Heart left ventricle (tissue), 16 donors: ENCODE results near the gene PTTG1IP. TPM values are rescaled to one million over a fixed set of nuclear protein-coding genes. Genes with fewer than 3 reads are reported as not detected.
"Not testable (repeated sequence)": the region's sequence is repeated elsewhere in the genome, so short reads cannot be mapped to it uniquely, and the experiment has no call there.

Experiments used
- ATAC-seq, 4 donors: fragments of 200-7000 bp; cut with Tn5 transposase; one replicate each; pipeline ENCODE4 v1.9.1; 2020 to 2022; ENCODE audit warnings: moderate library complexity in 4 of 4, mild to moderate bottlenecking in 3 of 4, moderate number of reproducible peaks in 1 of 4
- DNase-seq, 5 donors: peaks; one replicate each; pipeline ENCODE4 v3.0.0-alpha.2; 2020
- H3K27ac ChIP-seq, 12 donors: fragments of 200-600 bp; sonication (generic) in 4 of 12; one replicate each; pipeline versions ENCODE4 v1.5.0 to v1.8.0; 2016 to 2022; ENCODE audit warnings: mild to moderate bottlenecking in 2 of 12
- H3K27me3 ChIP-seq, 9 donors: fragments of 200-600 bp; sonication (generic) in 2 of 9; one replicate each; pipeline versions ENCODE4 v1.5.1 to v1.8.0; 2016 to 2022; ENCODE audit warnings: mild to moderate bottlenecking in 3 of 9
- H3K36me3 ChIP-seq, 9 donors: fragments of 200-600 bp; sonication (generic) in 2 of 9; one replicate each; pipeline versions ENCODE4 v1.5.0 to v1.8.0; 2018 to 2022; ENCODE audit warnings: mild to moderate bottlenecking in 2 of 9
- H3K4me1 ChIP-seq, 12 donors: fragments of 200-600 bp; sonication (generic) in 4 of 12; one replicate each; pipeline versions ENCODE4 v1.5.0 to v1.8.0; 2016 to 2022; ENCODE audit warnings: mild to moderate bottlenecking in 3 of 12
- H3K4me3 ChIP-seq, 12 donors: fragments of 200-600 bp; sonication (generic) in 4 of 12; one replicate each; pipeline versions ENCODE4 v1.5.0 to v1.8.0; 2017 to 2022; ENCODE audit warnings: mild to moderate bottlenecking in 9 of 12, moderate library complexity in 4 of 12
- H3K9me3 ChIP-seq, 12 donors: fragments of 200-600 bp; sonication (generic) in 4 of 12; one replicate each; pipeline versions ENCODE4 v1.5.0 to v1.8.0; 2016 to 2022; ENCODE audit warnings: mild to moderate bottlenecking in 1 of 12
- POLR2A ChIP-seq, 2 donors: fragments of 450-650 bp; IDR thresholded peaks; one replicate each; pipeline ENCODE4 v1.6.1; 2017; ENCODE audit warnings: antibody characterized with exemption in 2 of 2, mild to moderate bottlenecking in 2 of 2, moderate library complexity in 2 of 2
- WGBS, 4 donors: extraction: QIAGEN DNeasy Blood & Tissue Kit in 2 of 4; methylation state at CpG; one replicate each; pipeline versions ENCODE4 v1.1.5 to v1.1.7; 2013 to 2018; 5-methylcytosine and 5-hydroxymethylcytosine counted together
- intact Hi-C, 10 donors: fragments of 100-400 bp; cut with DNase I; formaldehyde crosslinking; loops; one replicate each; pipeline versions ENCODE4 v1.11.1 to v1.14.2; 2022
- polyA plus RNA-seq, 2 donors: library from polyadenylated mRNA; stranded (reverse); fragments of 200-250 nt; gene quantifications; one replicate each; pipeline ENCODE4 v1.2.3, GENCODE V29; 2013
- total RNA-seq, 9 donors: library from RNA; depleted of rRNA in 2 of 9; stranded (reverse); fragments of >200 nt in 2 of 9; fragmentation: NEBNext Ultra II Directional in 3 of 9; extraction: Animal tissue kit (Norgen Biotek cat#: 25700) in 3 of 9; gene quantifications; one replicate each; pipeline versions ENCODE4 v1.1.0 to v1.2.4, GENCODE V29; 2016 to 2023
- TF ChIP-seq, protein P1 (sequence below), 12 donors: fragments of 200-600 bp; sonication (generic) in 4 of 12; IDR thresholded peaks; one replicate each; pipeline versions ENCODE4 v1.5.0 to v1.8.0; 2018 to 2022; ENCODE audit warnings: antibody characterized with exemption in 12 of 12, mild to moderate bottlenecking in 5 of 12
- donor health status: ischemic (EF 13 %, LVEDD 7.1; RV severe dilation, severe dysfunction).
- donor health status: healthy with polysubstance abuse.
- donor health status: DM: no; HTN: yes; CAD: no.
- donor health status: DM: no; HTN: no; CAD: no.
- donor health status: ischemic (EF 25% LVEDD 6.9; RV normal size, moderate dysfunction).
- donor health status: ischemic (EF 25% LVEDD 5.7; RV mildly dilated, moderate dysfunction).
- donor health status: healthy.
- donor health status: DM: yes; HTN: yes; CAD: no.
- donor health status: ischemic (EF 35%, LVEDD 5.7; RV mildly dilated, moderate dysfunction).
- donor health status: nonischemic (EF 11% LVEDD 7.7; RV severe dilation, severe dysfunction).
- donor health status: DM: yes; HTN: yes; CAD: no.
- donor health status: PGD.
- donor health status: ischemic (EF 29% LVEDD 5.4; RV normal size, mild dysfunction).
- donor health status: nonischemic (EF 23%, LVEDD 6.1; RV moderate dilation, normal function).

The PTTG1IP gene
- total and polyA plus RNA-seq, 11 donors, result 126 to 319 (median 172) TPM

GRCh38 chr21:44880405-44881197, 7.1 kb upstream of the PTTG1IP start:
- Histone ChIP-seq H3K27me3 (no peaks in the 10 kb centered on the region), H3K36me3 (peaks cover 0 to 2% (median 0%) of the 10 kb centered on the region in 9 donors), H3K4me1 (peaks cover 0 to 80% (median 6%) of the 10 kb centered on the region in 12 donors), H3K4me3 (no peak overlapping the region), H3K27ac (peak overlapping the region in 11 of 12 donors; percentile 5 to 94 (median 54)), H3K9me3 (no peaks in the 10 kb centered on the region)
- TF ChIP-seq POLR2A (IDR thresholded peaks at IDR 0.05), result no peak
- TF ChIP-seq, protein P1, sequence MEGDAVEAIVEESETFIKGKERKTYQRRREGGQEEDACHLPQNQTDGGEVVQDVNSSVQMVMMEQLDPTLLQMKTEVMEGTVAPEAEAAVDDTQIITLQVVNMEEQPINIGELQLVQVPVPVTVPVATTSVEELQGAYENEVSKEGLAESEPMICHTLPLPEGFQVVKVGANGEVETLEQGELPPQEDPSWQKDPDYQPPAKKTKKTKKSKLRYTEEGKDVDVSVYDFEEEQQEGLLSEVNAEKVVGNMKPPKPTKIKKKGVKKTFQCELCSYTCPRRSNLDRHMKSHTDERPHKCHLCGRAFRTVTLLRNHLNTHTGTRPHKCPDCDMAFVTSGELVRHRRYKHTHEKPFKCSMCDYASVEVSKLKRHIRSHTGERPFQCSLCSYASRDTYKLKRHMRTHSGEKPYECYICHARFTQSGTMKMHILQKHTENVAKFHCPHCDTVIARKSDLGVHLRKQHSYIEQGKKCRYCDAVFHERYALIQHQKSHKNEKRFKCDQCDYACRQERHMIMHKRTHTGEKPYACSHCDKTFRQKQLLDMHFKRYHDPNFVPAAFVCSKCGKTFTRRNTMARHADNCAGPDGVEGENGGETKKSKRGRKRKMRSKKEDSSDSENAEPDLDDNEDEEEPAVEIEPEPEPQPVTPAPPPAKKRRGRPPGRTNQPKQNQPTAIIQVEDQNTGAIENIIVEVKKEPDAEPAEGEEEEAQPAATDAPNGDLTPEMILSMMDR (IDR thresholded peaks at IDR 0.05), result no peak
- WGBS, 4 donors, result 54 to 63% (median 57%) methylated on average over 8 of the region's 8 CpGs
- intact Hi-C loops, result no loop called here
- peak; percentile 40 to 81 (median 50) for ATAC-seq
- peak in 1 of 5 donors; percentile 22 for DNase-seq

DNA sequence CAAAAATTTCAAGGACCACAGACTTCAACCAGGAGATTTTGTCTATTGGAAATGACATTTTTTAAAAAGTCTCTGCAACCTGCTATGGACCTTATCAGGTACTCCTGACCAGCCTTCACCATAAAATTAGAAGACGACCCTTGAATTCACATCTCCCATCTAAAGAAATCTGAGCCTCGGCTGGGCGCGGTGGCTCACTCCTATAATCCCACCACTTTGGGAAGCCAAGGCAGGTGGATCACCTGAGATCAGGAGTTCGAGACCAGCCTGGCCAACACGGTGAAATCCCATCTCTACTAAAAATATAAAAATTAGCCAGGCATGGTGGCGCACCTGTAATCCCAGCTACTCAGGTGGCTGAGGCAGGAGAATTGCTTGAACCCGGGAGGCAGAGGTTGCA, 5.7 kb upstream of the PTTG1IP start:
- not testable (repeated sequence) for H3K9me3 ChIP-seq, H3K36me3 ChIP-seq, H3K4me3 ChIP-seq, ATAC-seq, H3K27me3 ChIP-seq
- peak overlapping the region in 2 of 12 donors; percentile 2 to 94 for H3K27ac ChIP-seq
- intact Hi-C loops, result loop anchor here in 2 of 10 donors (5.0 to 10.0 kb wide), 3 partner anchors 53 to 256 kb away; no protein-coding TSS in a partner anchor
- peak in 1 of 5 donors; percentile 23 for DNase-seq
- peaks cover 0 to 90% (median 15%) of the 10 kb centered on the region in 12 donors for H3K4me1 ChIP-seq
- 95 to 97% (median 96%) methylated on average over 8 of the region's 8 CpGs for WGBS, 4 donors

DNA sequence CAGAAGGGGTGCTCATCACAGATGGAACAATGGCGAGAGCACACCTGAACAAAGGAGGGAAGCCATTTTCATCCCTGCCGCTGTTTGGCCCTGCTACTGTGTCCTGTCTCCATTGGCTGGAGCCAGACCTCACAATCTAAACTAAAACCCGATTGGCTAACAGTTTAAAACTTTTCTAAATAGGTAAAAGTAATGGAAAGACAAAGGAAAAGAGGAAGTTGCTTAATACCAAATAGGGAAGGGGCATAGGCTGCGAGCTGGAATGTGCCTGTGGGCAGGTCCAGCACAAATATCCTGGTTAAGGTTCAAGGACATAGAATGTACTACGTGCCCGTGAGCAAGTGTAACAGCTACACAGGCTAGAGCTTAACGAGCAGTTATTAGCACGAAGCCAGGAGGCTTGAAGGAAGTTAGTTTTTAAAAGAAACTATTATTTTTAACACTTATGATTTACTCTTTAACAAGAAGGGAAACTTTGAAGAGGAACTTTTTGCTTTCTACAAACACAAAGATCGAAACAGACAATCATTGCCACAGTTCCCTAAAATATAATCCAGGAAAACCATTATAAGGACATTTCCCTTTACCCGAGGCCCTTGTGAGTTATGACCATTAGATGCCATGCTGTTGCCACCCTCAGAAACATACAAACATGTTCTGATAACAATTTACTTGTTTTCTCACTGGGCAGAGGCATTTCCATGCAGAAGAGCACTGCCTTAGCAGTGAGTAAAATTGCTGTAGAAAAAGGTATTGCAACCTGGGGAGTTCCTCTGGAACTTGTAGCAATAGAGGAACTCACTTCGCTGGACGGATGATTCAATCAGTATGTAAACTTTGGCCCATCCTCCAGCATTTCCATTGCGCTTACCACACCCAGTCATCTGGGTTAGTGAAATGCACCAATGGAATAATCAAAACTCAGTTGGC, 4.8 kb upstream of the PTTG1IP start:
- H3K27ac ChIP-seq, result peak overlapping the region in 1 of 12 donors; percentile 94
- H3K4me1 ChIP-seq, result peaks cover 0 to 87% (median 17%) of the 10 kb centered on the region in 12 donors
- TF ChIP-seq, protein P1 (IDR thresholded peaks at IDR 0.05), result no peak
- no peak for TF ChIP-seq POLR2A (IDR thresholded peaks at IDR 0.05)
- H3K36me3 ChIP-seq, result no peaks in the 10 kb centered on the region
- intact Hi-C loops, result loop anchor here in 2 of 10 donors (5.0 to 10.0 kb wide), 3 partner anchors 54 to 256 kb away; no protein-coding TSS in a partner anchor
- H3K9me3 ChIP-seq, result no peaks in the 10 kb centered on the region
- no peaks in the 10 kb centered on the region for H3K27me3 ChIP-seq
- 78 to 81% (median 80%) methylated on average over 13 of the region's 13 CpGs for WGBS, 4 donors
- DNase-seq (peak in 1 of 5 donors; percentile 23), ATAC-seq (no peak)
- H3K4me3 ChIP-seq, result no peak overlapping the region

DNA sequence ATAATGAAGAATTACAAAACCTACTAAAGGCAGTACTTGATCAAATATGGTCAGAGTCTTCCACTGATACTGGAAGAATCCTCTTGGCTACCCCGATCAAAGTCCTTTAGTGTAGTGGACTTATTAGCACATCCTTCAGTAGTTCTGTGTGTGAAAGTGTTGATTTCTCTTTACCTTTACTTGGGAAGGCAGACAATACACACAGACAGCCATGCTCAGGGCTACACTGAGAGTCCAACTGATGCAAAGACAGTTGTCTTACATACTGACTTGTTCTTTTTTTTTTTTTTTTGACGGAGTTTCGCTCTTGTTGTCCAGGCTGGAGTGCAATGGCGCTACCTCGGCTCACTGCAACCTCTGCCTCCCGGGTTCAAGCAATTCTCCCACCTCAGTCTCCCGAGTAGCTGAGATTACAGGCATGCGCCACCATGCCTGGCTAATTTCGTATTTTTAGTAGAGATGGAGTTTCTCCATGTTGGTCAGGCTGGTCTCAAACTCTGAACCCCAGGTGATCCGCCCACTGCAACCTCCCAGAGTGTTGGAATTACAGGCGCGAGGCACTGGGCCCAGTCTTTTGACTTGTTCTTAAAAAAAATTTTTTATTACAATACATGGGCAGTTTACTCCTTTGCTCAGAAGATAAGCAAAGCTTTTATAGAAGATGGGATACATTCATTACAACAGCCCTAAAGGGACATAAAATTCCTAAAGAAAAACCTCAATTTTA, 3.5 kb upstream of the PTTG1IP start:
- WGBS, 4 donors, result 89 to 95% (median 94%) methylated on average over 12 of the region's 12 CpGs
- H3K4me3 ChIP-seq, result no peak overlapping the region
- intact Hi-C loops, result loop anchor here in 2 of 10 donors (5.0 to 10.0 kb wide), 3 partner anchors 55 to 258 kb away; no protein-coding TSS in a partner anchor
- peak overlapping the region in 1 of 12 donors; percentile 94 for H3K27ac ChIP-seq
- peaks cover 0 to 81% (median 24%) of the 10 kb centered on the region in 12 donors for H3K4me1 ChIP-seq
- no peaks in the 10 kb centered on the region for H3K27me3 ChIP-seq
- ATAC-seq, result no peak
- TF ChIP-seq, protein P1 (IDR thresholded peaks at IDR 0.05), result no peak
- TF ChIP-seq POLR2A (IDR thresholded peaks at IDR 0.05), result no peak
- no peaks in the 10 kb centered on the region for H3K9me3 ChIP-seq
- no peaks in the 10 kb centered on the region for H3K36me3 ChIP-seq
- DNase-seq, result peak in 1 of 5 donors; percentile 10
